ENCODE results near the gene AKR7A3.
A peak's percentile ranks its signal among the peaks of the same experiment; 100 is the strongest.
"Not testable (repeated sequence)": the region's sequence is repeated elsewhere in the genome, so short reads cannot be mapped to it uniquely, and the experiment has no call there.

The AKR7A3 gene

DNA sequence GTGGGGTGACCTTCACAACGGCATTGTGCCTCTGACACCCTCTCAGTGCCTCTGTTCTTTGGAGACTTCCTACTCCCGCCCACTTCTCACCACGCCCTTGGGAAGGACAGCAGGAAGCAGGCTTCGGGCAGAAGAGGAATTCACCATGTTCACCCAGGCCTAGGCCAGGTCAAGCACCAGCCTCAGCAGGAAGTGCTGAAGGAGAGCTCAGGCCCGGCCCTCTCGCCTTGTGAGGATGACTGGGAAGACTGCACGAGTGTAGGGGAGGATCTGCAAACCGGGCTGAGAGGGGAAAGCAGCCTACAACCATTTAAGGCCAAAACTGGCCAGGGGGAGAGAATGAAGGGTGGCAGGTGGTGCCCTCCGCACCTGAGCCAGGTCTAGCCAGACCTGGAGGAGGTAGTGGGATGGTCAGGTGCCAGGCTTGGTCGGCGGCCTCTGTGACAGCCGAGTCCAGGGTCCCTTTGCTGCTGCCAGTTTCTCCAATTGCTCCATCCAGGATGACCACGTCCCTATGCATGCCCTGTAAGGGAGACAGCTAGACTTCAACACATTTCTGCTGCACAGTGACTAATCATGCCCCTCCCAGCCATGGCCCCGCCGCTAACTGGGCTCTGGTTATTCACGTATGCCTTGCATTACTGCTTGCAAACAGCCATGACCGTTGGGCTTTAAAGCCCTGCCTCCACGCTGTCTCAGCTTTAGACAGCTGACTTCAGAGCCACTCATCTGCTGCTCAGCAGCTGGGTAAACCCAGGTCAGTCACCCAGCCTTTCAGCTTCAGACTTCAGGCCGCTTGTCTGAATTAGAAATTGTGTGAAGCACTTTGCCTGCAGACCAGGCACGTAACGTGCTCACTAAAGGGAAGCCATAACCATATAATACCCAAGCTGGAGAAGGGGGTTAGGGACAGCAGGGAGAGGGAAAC, 28.1 kb downstream of the AKR7A3 start:
- TF ChIP-seq SUZ12 (IDR thresholded peaks at IDR 0.05; ENCODE audit: extremely low read depth, insufficient read depth, insufficient read length): no peak
- no peak for TF ChIP-seq YY1 (IDR thresholded peaks at IDR 0.05; ENCODE audit: insufficient read depth, insufficient read length)
- TF ChIP-seq ZNF274 (IDR thresholded peaks at IDR 0.05; ENCODE audit: low read depth, low read length): no peak
- no peak for DNase-seq (ENCODE audit: low read depth, low spot score)
- Histone ChIP-seq H3K9ac (ENCODE audit: insufficient read length, low read depth) (no peak overlapping the region), H3K27me3 (ENCODE audit: insufficient read depth, insufficient read length) (no peaks in the 10 kb centered on the region), H3K9me3 (ENCODE audit: insufficient read depth, low read length) (no peaks in the 10 kb centered on the region), H3K4me1 (ENCODE audit: insufficient read depth, insufficient read length) (no peaks in the 10 kb centered on the region), H3K36me3 (ENCODE audit: insufficient read depth, insufficient read length, low read length) (peaks cover 52% of the 10 kb centered on the region), H3K4me3 (ENCODE audit: insufficient read length, low read depth) (no peak overlapping the region)

DNA sequence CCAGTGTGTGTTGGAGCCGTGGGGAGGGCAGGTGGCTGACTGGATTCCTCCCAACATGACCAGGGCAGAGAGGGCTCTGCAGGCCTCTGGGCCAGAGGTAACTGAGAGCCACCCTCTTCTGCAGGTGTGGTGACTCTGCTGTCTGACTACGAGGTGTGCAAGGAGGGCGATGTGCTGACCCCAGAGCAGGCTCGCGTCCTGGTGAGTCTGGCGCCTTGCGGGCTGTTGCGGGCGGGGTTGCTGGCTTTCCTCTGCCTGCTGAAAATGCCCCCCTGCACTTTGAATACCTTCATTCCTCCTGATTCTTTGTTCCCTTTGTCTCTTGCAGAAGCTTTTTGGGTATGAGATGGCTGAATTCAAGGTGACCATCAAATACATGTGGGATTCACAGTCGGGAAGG, 30.2 kb downstream of the AKR7A3 start:
- H3K27me3 ChIP-seq (ENCODE audit: insufficient read depth, insufficient read length): no peaks in the 10 kb centered on the region
- H3K4me3 ChIP-seq (ENCODE audit: insufficient read length, low read depth): no peak overlapping the region
- no peak overlapping the region for H3K9ac ChIP-seq (ENCODE audit: insufficient read length, low read depth)
- DNase-seq (ENCODE audit: low read depth, low spot score): no peak
- no peak for TF ChIP-seq YY1 (IDR thresholded peaks at IDR 0.05; ENCODE audit: insufficient read depth, insufficient read length)
- TF ChIP-seq SUZ12 (IDR thresholded peaks at IDR 0.05; ENCODE audit: extremely low read depth, insufficient read depth, insufficient read length): no peak
- TF ChIP-seq ZNF274 (IDR thresholded peaks at IDR 0.05; ENCODE audit: low read depth, low read length): no peak
- H3K9me3 ChIP-seq (ENCODE audit: insufficient read depth, low read length): no peaks in the 10 kb centered on the region
- H3K36me3 ChIP-seq (ENCODE audit: insufficient read depth, insufficient read length, low read length): peaks cover 72% of the 10 kb centered on the region
- H3K4me1 ChIP-seq (ENCODE audit: insufficient read depth, insufficient read length): peaks cover 3% of the 10 kb centered on the region

DNA sequence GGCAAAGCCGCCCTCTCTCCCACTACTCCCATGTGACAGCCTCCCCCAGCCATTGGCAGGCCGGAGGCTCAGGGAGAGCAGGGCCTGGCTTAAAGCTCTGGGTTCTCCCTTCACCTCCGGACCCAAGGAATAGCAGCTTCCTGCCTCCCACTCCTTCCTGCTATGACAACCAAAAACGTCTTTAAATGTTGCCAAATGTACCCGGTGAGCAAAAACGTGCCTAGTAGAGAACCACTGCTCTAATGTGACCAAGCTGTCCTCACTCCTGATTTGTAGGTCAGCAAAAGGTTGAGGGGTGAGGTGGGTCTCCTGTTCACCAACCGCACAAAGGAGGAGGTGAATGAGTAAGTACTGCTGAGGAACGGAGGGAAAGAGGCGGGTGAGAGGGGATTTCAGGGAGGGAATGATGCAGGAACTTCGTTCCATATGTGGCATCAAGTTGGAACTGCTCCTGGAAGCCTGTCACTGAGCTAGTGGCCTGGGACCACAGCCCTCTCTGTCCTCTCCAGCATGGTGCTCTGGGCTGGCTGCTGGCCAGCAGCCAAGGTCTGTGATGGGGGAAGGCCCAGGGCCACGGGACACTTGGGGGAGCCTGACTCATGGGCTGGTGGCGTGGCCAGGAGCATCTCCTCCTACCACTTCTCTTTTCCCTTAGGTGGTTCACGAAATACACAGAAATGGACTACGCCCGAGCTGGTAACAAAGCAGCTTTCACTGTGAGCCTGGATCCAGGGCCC, 31.2 kb downstream of the AKR7A3 start:
- DNase-seq (ENCODE audit: low read depth, low spot score): no peak
- peaks cover 80% of the 10 kb centered on the region for H3K36me3 ChIP-seq (ENCODE audit: insufficient read depth, insufficient read length, low read length)
- peaks cover 6% of the 10 kb centered on the region for H3K4me1 ChIP-seq (ENCODE audit: insufficient read depth, insufficient read length)
- TF ChIP-seq SUZ12 (IDR thresholded peaks at IDR 0.05; ENCODE audit: extremely low read depth, insufficient read depth, insufficient read length) (no peak), ZNF274 (IDR thresholded peaks at IDR 0.05; ENCODE audit: low read depth, low read length) (no peak), YY1 (IDR thresholded peaks at IDR 0.05; ENCODE audit: insufficient read depth, insufficient read length) (no peak)
- H3K9me3 ChIP-seq (ENCODE audit: insufficient read depth, low read length): no peaks in the 10 kb centered on the region
- no peaks in the 10 kb centered on the region for H3K27me3 ChIP-seq (ENCODE audit: insufficient read depth, insufficient read length)
- no peak overlapping the region for H3K4me3 ChIP-seq (ENCODE audit: insufficient read length, low read depth)
- H3K9ac ChIP-seq (ENCODE audit: insufficient read length, low read depth): no peak overlapping the region

DNA sequence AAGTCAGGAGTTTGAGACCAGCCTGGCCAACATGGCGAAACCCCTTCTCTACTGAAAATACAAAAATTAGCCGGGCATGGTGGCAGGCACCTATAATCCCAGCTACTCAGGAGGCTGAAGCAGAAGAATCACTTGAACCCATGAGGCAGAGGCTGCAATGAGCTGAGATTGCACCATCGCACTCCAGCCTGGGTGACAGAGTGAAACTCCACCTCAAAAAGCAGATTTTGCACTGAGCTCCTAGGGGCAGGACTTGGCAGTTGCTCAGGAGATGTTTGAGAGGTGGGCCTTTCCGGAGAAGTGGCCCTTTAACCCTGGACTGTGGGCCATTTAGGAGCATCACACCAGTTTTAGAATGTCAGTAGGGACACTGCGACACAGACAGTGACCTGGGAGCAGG, 32.3 kb downstream of the AKR7A3 start:
- peaks cover 80% of the 10 kb centered on the region for H3K36me3 ChIP-seq (ENCODE audit: insufficient read depth, insufficient read length, low read length)
- not testable (repeated sequence) for H3K9me3 ChIP-seq (ENCODE audit: insufficient read depth, low read length); H3K27me3 ChIP-seq (ENCODE audit: insufficient read depth, insufficient read length); H3K4me3 ChIP-seq (ENCODE audit: insufficient read length, low read depth); H3K9ac ChIP-seq (ENCODE audit: insufficient read length, low read depth); H3K4me1 ChIP-seq (ENCODE audit: insufficient read depth, insufficient read length); DNase-seq (ENCODE audit: low read depth, low spot score)

DNA sequence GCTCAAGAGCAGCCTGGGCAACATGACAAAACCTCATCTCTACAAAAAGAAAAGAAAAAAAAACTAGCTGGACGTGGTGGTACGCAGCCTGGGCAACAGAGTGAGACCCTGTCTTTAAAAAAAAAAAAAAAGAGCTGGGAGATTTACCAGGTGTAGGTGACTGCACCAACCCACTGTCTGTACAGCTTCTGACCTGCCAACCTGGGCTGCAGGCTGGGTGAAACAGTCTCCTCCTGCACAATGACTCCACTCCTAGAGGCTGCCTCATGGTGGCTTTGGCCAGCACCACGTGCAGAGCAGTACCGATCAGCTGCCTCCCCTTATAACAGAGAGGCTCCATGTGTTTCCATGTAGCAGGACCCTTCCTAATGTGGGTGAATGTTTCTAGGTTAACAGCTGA, 33.3 kb downstream of the AKR7A3 start:
- Histone ChIP-seq H3K36me3 (ENCODE audit: insufficient read depth, insufficient read length, low read length) (peaks cover 75% of the 10 kb centered on the region), H3K9ac (ENCODE audit: insufficient read length, low read depth) (no peak overlapping the region), H3K4me3 (ENCODE audit: insufficient read length, low read depth) (no peak overlapping the region), H3K27me3 (ENCODE audit: insufficient read depth, insufficient read length) (no peaks in the 10 kb centered on the region), H3K9me3 (ENCODE audit: insufficient read depth, low read length) (no peaks in the 10 kb centered on the region), H3K4me1 (ENCODE audit: insufficient read depth, insufficient read length) (peaks cover 6% of the 10 kb centered on the region)
- no peak for DNase-seq (ENCODE audit: low read depth, low spot score)
- TF ChIP-seq ZNF274 (IDR thresholded peaks at IDR 0.05; ENCODE audit: low read depth, low read length) (no peak), SUZ12 (IDR thresholded peaks at IDR 0.05; ENCODE audit: extremely low read depth, insufficient read depth, insufficient read length) (no peak), YY1 (IDR thresholded peaks at IDR 0.05; ENCODE audit: insufficient read depth, insufficient read length) (no peak)

DNA sequence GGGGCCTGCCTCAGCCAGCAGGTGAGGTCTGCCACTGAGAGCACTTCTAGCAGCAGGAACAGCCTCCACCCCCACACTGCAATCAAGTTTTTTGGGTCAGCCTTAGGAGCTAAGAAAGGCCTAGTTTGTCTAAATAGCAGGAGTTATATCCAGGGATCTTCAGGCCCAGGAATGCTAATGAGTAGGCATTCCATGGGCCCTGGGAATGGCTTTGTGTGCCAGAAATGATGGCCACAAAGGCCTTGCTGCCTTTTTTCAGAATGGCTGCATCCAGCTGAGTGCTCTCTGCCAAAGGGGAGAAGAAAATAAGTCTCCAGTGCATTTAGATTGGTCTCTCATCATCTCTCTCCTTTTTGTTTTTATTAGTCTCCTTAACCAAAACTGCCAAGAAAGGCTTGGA, 34.2 kb downstream of the AKR7A3 start:
- H3K4me3 ChIP-seq (ENCODE audit: insufficient read length, low read depth): no peak overlapping the region
- TF ChIP-seq SUZ12 (IDR thresholded peaks at IDR 0.05; ENCODE audit: extremely low read depth, insufficient read depth, insufficient read length) (no peak), YY1 (IDR thresholded peaks at IDR 0.05; ENCODE audit: insufficient read depth, insufficient read length) (no peak), ZNF274 (IDR thresholded peaks at IDR 0.05; ENCODE audit: low read depth, low read length) (no peak)
- peak; percentile 32 for DNase-seq (ENCODE audit: low read depth, low spot score)
- H3K9ac ChIP-seq (ENCODE audit: insufficient read length, low read depth): peak overlapping the region; percentile 50
- no peaks in the 10 kb centered on the region for H3K9me3 ChIP-seq (ENCODE audit: insufficient read depth, low read length)
- no peaks in the 10 kb centered on the region for H3K27me3 ChIP-seq (ENCODE audit: insufficient read depth, insufficient read length)
- peaks cover 6% of the 10 kb centered on the region for H3K4me1 ChIP-seq (ENCODE audit: insufficient read depth, insufficient read length)
- peaks cover 66% of the 10 kb centered on the region for H3K36me3 ChIP-seq (ENCODE audit: insufficient read depth, insufficient read length, low read length)
